GM23248 (cell line): ENCODE measurements around the gene SGCG. TPM values are rescaled to one million over a fixed set of nuclear protein-coding genes. Genes with fewer than 3 reads are reported as not detected.
A peak's percentile ranks its signal among the peaks of the same experiment; 100 is the strongest.

ENCODE experiments used
- DNase-seq: peaks from one replicate; pipeline ENCODE4 v3.0.0-alpha.2; 2015
- H2AFZ ChIP-seq: fragments of 200-600 bp; sonication (generic); 2 replicates; pipeline ENCODE4 v1.6.1; 2016; ENCODE audit warnings: antibody characterized with exemption
- H3F3A ChIP-seq: fragments of 200-600 bp; sonication (generic); 2 replicates; pipeline ENCODE4 v1.6.1; 2016; ENCODE audit warnings: mild to moderate bottlenecking, antibody characterized with exemption, mixed run types; ENCODE audit not compliant: insufficient read depth
- H3K27ac ChIP-seq: fragments of 200-600 bp; sonication (generic); 2 replicates; pipeline ENCODE4 v1.5.1; 2016; ENCODE audit warnings: mild to moderate bottlenecking
- H3K27me3 ChIP-seq: fragments of 200-600 bp; sonication (generic); replicated peaks from 2 replicates; pipeline ENCODE4 v1.6.1; 2016; ENCODE audit warnings: mild to moderate bottlenecking; ENCODE audit not compliant: insufficient read depth
- H3K36me3 ChIP-seq: fragments of 200-600 bp; sonication (generic); 2 replicates; pipeline ENCODE4 v1.6.1; 2016; ENCODE audit warnings: low read depth, mild to moderate bottlenecking
- H3K4me1 ChIP-seq: fragments of 200-600 bp; sonication (generic); 2 replicates; pipeline ENCODE4 v1.6.1; 2016; ENCODE audit warnings: mild to moderate bottlenecking; ENCODE audit not compliant: insufficient read depth
- H3K4me2 ChIP-seq: fragments of 200-600 bp; sonication (generic); one replicate; pipeline ENCODE4 v1.6.1; 2016; ENCODE audit warnings: mild to moderate bottlenecking; ENCODE audit not compliant: unreplicated experiment
- H3K4me3 ChIP-seq: fragments of 200-600 bp; sonication (generic); 2 replicates; pipeline ENCODE4 v1.5.1; 2016; ENCODE audit warnings: mild to moderate bottlenecking
- H3K79me2 ChIP-seq: fragments of 200-600 bp; sonication (generic); 2 replicates; pipeline ENCODE4 v1.6.1; 2016; ENCODE audit warnings: mild to moderate bottlenecking; ENCODE audit not compliant: insufficient read depth
- H3K9ac ChIP-seq: fragments of 200-600 bp; sonication (generic); 2 replicates; pipeline ENCODE4 v1.6.1; 2016; ENCODE audit warnings: mild to moderate bottlenecking
- H3K9me2 ChIP-seq: fragments of 200-600 bp; sonication (generic); 2 replicates; pipeline ENCODE4 v1.6.1; 2016; ENCODE audit warnings: mixed run types, mild to moderate bottlenecking, moderate library complexity; ENCODE audit not compliant: insufficient read depth
- H3K9me3 ChIP-seq: fragments of 200-600 bp; sonication (generic); one replicate; pipeline ENCODE4 v1.6.1; 2017; ENCODE audit warnings: low read depth
- H4K20me1 ChIP-seq: fragments of 200-600 bp; sonication (generic); 2 replicates; pipeline ENCODE4 v1.6.0; 2016; ENCODE audit not compliant: insufficient read depth
- EZH2 ChIP-seq: fragments of 200-600 bp; sonication (generic); IDR thresholded peaks from 2 replicates; pipeline ENCODE4 v1.6.1; 2018; ENCODE audit warnings: antibody characterized with exemption, mild to moderate bottlenecking; ENCODE audit not compliant: insufficient read depth, poor library complexity, severe bottlenecking
- EZH2phosphoT487 ChIP-seq: fragments of 200-600 bp; sonication (generic); IDR thresholded peaks from 2 replicates; pipeline ENCODE4 v1.6.1; 2018; ENCODE audit warnings: antibody characterized with exemption, moderate library complexity, mild to moderate bottlenecking, low read depth; ENCODE audit not compliant: insufficient read depth
- WGBS, 2 experiments: methylation state at CpG; one replicate each; pipeline ENCODE4 v1.1.6; 2015 to 2017; ENCODE audit warnings: low lambda C conversion rate in 2 of 2, low coverage in 1 of 2; ENCODE audit errors: missing lambda C conversion rate in 2 of 2; 5-methylcytosine and 5-hydroxymethylcytosine counted together
- in situ Hi-C: fragments of 300-500 bp; cut with MboI; formaldehyde crosslinking; loops from 2 replicates; pipeline ENCODE4 v1.15.0; 2020
- polyA plus RNA-seq: library from polyadenylated mRNA; unstranded; fragments of >200 nt; fragmentation: Nextera tagmentation; extraction: Ambion mirVana; gene quantifications from 2 replicates; pipeline ENCODE4 v1.2.1, GENCODE V29; 2016
- total RNA-seq: library from RNA; depleted of rRNA; stranded (reverse); fragments of >200 nt; shearing (Covaris generic); gene quantifications from 2 replicates; pipeline ENCODE4 v1.2.3, GENCODE V29; 2014

The SGCG gene
- total and polyA plus RNA-seq, 2 experiments from 2014 or later, result 2.9 to 4.5 TPM

DNA sequence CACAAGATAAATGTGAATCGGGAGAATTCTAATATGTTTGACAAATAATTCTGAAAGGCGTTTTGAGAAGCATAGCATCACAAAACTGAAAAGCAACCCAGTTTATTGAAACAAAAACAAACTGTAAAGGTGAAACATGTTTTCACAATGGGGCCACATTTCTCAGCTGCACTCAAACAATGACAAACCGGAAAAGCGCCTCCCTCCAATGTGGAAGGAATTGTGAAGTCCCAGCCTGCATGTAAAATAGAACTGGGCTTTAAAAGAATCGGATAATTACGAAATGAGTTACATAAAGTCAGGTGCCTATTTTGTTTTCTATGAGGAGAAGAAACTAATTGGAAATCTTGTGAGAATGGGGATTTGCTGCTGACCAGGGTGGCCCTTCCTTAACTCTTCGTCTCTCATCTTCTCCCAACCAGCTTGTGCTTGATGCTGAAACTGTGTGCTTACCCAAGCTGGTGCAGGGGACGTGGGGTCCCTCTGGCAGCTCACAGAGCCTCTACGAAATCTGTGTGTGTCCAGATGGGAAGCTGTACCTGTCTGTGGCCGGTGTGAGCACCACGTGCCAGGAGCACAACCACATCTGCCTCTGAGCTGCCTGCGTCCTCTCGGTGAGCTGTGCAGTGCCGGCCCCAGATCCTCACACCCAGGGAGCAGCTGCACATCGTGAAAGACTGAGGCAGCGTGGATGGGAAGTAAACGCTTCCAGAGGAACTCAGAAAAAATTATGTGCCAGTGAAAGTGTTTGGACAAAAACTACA lies 143.3 kb downstream of the SGCG start:
- Histone ChIP-seq H3K27ac (peak overlapping the region; percentile 41), H3K27me3 (no peaks in the 10 kb centered on the region), H3K36me3 (no peaks in the 10 kb centered on the region), H3K4me1 (peaks cover 51% of the 10 kb centered on the region), H3K4me2 (peak overlapping the region; percentile 17), H3K4me3 (peak overlapping the region; percentile 17), H3K79me2 (no peaks in the 10 kb centered on the region), H4K20me1 (no peaks in the 10 kb centered on the region), H3K9ac (no peak overlapping the region; the same call in 1 of the 2 replicates), H3K9me2 (no peaks in the 10 kb centered on the region), H2AFZ (peak overlapping the region; percentile 71), H3F3A (peaks cover 74% of the 10 kb centered on the region), H3K9me3 (no peaks in the 10 kb centered on the region)
- 43 to 46% methylated on average over 17 of the region's 17 CpGs for WGBS, 2 experiments
- in situ Hi-C loops, result loop anchor here (25.0 kb wide), 2 partner anchors 512 to 1712 kb away; partner anchors contain the start of gene MICU2
- no peak for TF ChIP-seq EZH2
- TF ChIP-seq EZH2phosphoT487, result no peak
- peak; percentile 51 for DNase-seq

GRCh38 chr13:23325191-23325590 lies 144.4 kb downstream of the SGCG start:
- Histone ChIP-seq H3K4me2 (no peak overlapping the region), H3F3A (peaks cover 77% of the 10 kb centered on the region), H3K36me3 (no peaks in the 10 kb centered on the region), H3K27me3 (no peaks in the 10 kb centered on the region), H3K79me2 (no peaks in the 10 kb centered on the region), H4K20me1 (no peaks in the 10 kb centered on the region), H3K27ac (0 out of 2 replicates have a peak overlapping the region, but pooled peaks have one; percentile 41), H2AFZ (peak overlapping the region; percentile 71; the same call in 1 of the 2 replicates), H3K9me2 (no peaks in the 10 kb centered on the region), H3K9ac (no peak overlapping the region), H3K4me1 (peaks cover 41% of the 10 kb centered on the region), H3K4me3 (no peak overlapping the region), H3K9me3 (no peaks in the 10 kb centered on the region)
- no peak for DNase-seq
- TF ChIP-seq EZH2phosphoT487, result no peak
- no peak for TF ChIP-seq EZH2
- in situ Hi-C loops, result no loop called here
- WGBS, 2 experiments, result 79 to 90% methylated on average over 2 of the region's 2 CpGs

GRCh38 chr13:23330356-23330755 lies 149.6 kb downstream of the SGCG start:
- Histone ChIP-seq H3K9ac (no peak overlapping the region), H3K27ac (no peak overlapping the region), H3K4me3 (no peak overlapping the region), H3K9me2 (no peaks in the 10 kb centered on the region), H2AFZ (no peak overlapping the region), H4K20me1 (no peaks in the 10 kb centered on the region), H3K4me2 (no peak overlapping the region), H3K9me3 (no peaks in the 10 kb centered on the region), H3F3A (peaks cover 67% of the 10 kb centered on the region), H3K27me3 (no peaks in the 10 kb centered on the region), H3K79me2 (no peaks in the 10 kb centered on the region), H3K4me1 (0 out of 2 replicates have a peak, but pooled peaks cover 8% of the 10 kb centered on the region), H3K36me3 (peaks cover 36% of the 10 kb centered on the region; the same call in 1 of the 2 replicates)
- WGBS, 2 experiments, result 99% methylated on average over 6 of the region's 6 CpGs
- no peak for DNase-seq
- in situ Hi-C loops, result no loop called here
- TF ChIP-seq EZH2, result no peak
- no peak for TF ChIP-seq EZH2phosphoT487

GRCh38 chr13:23339225-23339624 lies 158.4 kb downstream of the SGCG start:
- 93 to 95% methylated on average over 1 of the region's 1 CpG for WGBS, 2 experiments
- H3K27me3 ChIP-seq, result no peaks in the 10 kb centered on the region
- no peak for TF ChIP-seq EZH2phosphoT487
- no peak for TF ChIP-seq EZH2
- no peak overlapping the region for H3K9ac ChIP-seq
- no peak overlapping the region for H3K4me3 ChIP-seq
- H4K20me1 ChIP-seq, result no peaks in the 10 kb centered on the region
- no peaks in the 10 kb centered on the region for H3K9me3 ChIP-seq
- H3F3A ChIP-seq, result peaks cover 28% of the 10 kb centered on the region
- peaks cover 4% of the 10 kb centered on the region; the same call in 1 of the 2 replicates for H3K9me2 ChIP-seq
- H3K4me1 ChIP-seq, result 0 out of 2 replicates have a peak, but pooled peaks cover under 1% of the 10 kb centered on the region
- no peak for DNase-seq
- no peak overlapping the region for H2AFZ ChIP-seq
- H3K79me2 ChIP-seq, result peaks cover 25% of the 10 kb centered on the region
- in situ Hi-C loops, result no loop called here
- no peak overlapping the region for H3K4me2 ChIP-seq
- peaks cover 55% of the 10 kb centered on the region for H3K36me3 ChIP-seq
- no peak overlapping the region for H3K27ac ChIP-seq
